HEK293 (cell line): ENCODE results near the gene ZNF618.

Experiments
- CTCF ChIA-PET: fragments of 350-600 bp; formaldehyde crosslinking; extraction: SDS; loops from one replicate; lab custom pipeline; 2021; ENCODE audit warnings: antibody characterized with exemption; lab: Yijun Ruan, JAX
- POLR2A ChIA-PET: fragments of 300-600 bp; formaldehyde crosslinking; extraction: SDS; loops from one replicate; lab custom pipeline; 2020; ENCODE audit warnings: antibody characterized with exemption, inconsistent platforms; lab: Yijun Ruan, JAX
- H3K27ac ChIP-seq: fragments of 200-500 bp; sonication (Bioruptor generic); 2 replicates; pipeline ENCODE4 v1.5.1; 2014; ENCODE audit warnings: low read depth, low read length, control low read depth, inconsistent platforms; ENCODE audit errors: extremely low read depth
- H3K36me3 ChIP-seq, 2 experiments: fragments of 200-500 bp in 1 of 2; sonication (Bioruptor generic) in 1 of 2; 1 replicate in 1 of 2; 2 replicates in 1 of 2; pipeline ENCODE4 v1.5.1; 2014 to 2017; ENCODE audit warnings: inconsistent platforms in 2 of 2, low read length in 2 of 2; ENCODE audit not compliant: control insufficient read depth in 2 of 2, insufficient read depth in 1 of 2
- H3K4me1 ChIP-seq: fragments of 200-500 bp; sonication (Bioruptor generic); 2 replicates; pipeline ENCODE4 v1.5.1; 2014; ENCODE audit warnings: mild to moderate bottlenecking, low read length, inconsistent platforms; ENCODE audit not compliant: control insufficient read depth, insufficient read depth
- H3K4me3 ChIP-seq: 2 replicates; pipeline ENCODE4 v1.5.1; 2011; ENCODE audit warnings: low read depth, mild to moderate bottlenecking, control low read depth, low read length, moderate library complexity
- H3K9me3 ChIP-seq: fragments of 200-500 bp; sonication (Bioruptor generic); 2 replicates; pipeline ENCODE4 v1.5.1; 2014; ENCODE audit warnings: low read depth, low read length, inconsistent platforms; ENCODE audit not compliant: control insufficient read depth, insufficient read depth
- GLI2 ChIP-seq: fragments of 450-650 bp; formaldehyde crosslinking; IDR thresholded peaks from 2 replicates; pipeline ENCODE4; 2017; ENCODE audit warnings: missing biosample characterization, missing genetic modification characterization, low read depth, borderline replicate concordance
- KLF8 ChIP-seq: fragments of 450-650 bp; formaldehyde crosslinking; IDR thresholded peaks from 2 replicates; pipeline ENCODE4 v1.5.1; 2016; ENCODE audit warnings: missing biosample characterization, missing genetic modification characterization
- OSR2 ChIP-seq: fragments of 450-650 bp; formaldehyde crosslinking; IDR thresholded peaks from 2 replicates; pipeline ENCODE4 v1.5.1; 2016; ENCODE audit warnings: missing biosample characterization, missing genetic modification characterization
- ZBTB1 ChIP-seq: fragments of 450-650 bp; formaldehyde crosslinking; IDR thresholded peaks from 2 replicates; pipeline ENCODE4 v1.5.1; 2016; ENCODE audit warnings: missing biosample characterization, missing genetic modification characterization
- ZBTB17 ChIP-seq: fragments of 450-650 bp; formaldehyde crosslinking; IDR thresholded peaks from 2 replicates; pipeline ENCODE4 v1.5.1; 2016; ENCODE audit warnings: missing biosample characterization, missing genetic modification characterization
- ZIC2 ChIP-seq: fragments of 450-650 bp; formaldehyde crosslinking; IDR thresholded peaks from 2 replicates; pipeline ENCODE4 v1.5.1; 2016; ENCODE audit warnings: missing biosample characterization, missing genetic modification characterization
- ZNF202 ChIP-seq: fragments of 450-650 bp; formaldehyde crosslinking; IDR thresholded peaks from 2 replicates; pipeline ENCODE4 v1.5.1; 2016; ENCODE audit warnings: missing biosample characterization, missing genetic modification characterization, borderline replicate concordance
- ZNF223 ChIP-seq: fragments of 450-650 bp; formaldehyde crosslinking; IDR thresholded peaks from 2 replicates; pipeline ENCODE4 v1.5.1; 2016; ENCODE audit warnings: missing biosample characterization, missing genetic modification characterization
- ZNF302 ChIP-seq: fragments of 450-650 bp; formaldehyde crosslinking; IDR thresholded peaks from 2 replicates; pipeline ENCODE4 v1.5.1; 2016; ENCODE audit warnings: missing biosample characterization, missing genetic modification characterization, low read depth
- ZNF391 ChIP-seq: fragments of 450-650 bp; formaldehyde crosslinking; IDR thresholded peaks from 2 replicates; pipeline ENCODE4 v1.5.1; 2016; ENCODE audit warnings: low read depth, missing biosample characterization, missing genetic modification characterization, borderline replicate concordance
- ZNF426 ChIP-seq: fragments of 450-650 bp; formaldehyde crosslinking; IDR thresholded peaks from 2 replicates; pipeline ENCODE4 v1.5.1; 2017; ENCODE audit warnings: missing biosample characterization, missing genetic modification characterization, mild to moderate bottlenecking, inconsistent platforms, moderate library complexity
- ZNF629 ChIP-seq: fragments of 450-650 bp; formaldehyde crosslinking; IDR thresholded peaks from 2 replicates; pipeline ENCODE4 v1.5.1; 2017; ENCODE audit warnings: missing biosample characterization, missing genetic modification characterization
- ZNF785 ChIP-seq: fragments of 450-650 bp; formaldehyde crosslinking; IDR thresholded peaks from 2 replicates; pipeline ENCODE4 v1.5.1; 2016; ENCODE audit warnings: missing biosample characterization, missing genetic modification characterization
- ZNF792 ChIP-seq: fragments of 450-650 bp; formaldehyde crosslinking; IDR thresholded peaks from 2 replicates; pipeline ENCODE4 v1.5.1; 2016; ENCODE audit warnings: missing biosample characterization, missing genetic modification characterization
- TF ChIP-seq, protein P1 (sequence below): fragments of 450-650 bp; formaldehyde crosslinking; IDR thresholded peaks from 2 replicates; pipeline ENCODE4 v1.5.1; 2016; ENCODE audit warnings: missing biosample characterization, missing genetic modification characterization
- TF ChIP-seq, protein P2 (sequence below): fragments of 450-650 bp; formaldehyde crosslinking; IDR thresholded peaks from 2 replicates; pipeline ENCODE4 v1.5.1; 2016; ENCODE audit warnings: missing biosample characterization, missing genetic modification characterization
- TF ChIP-seq, protein P3 (sequence below): fragments of 450-650 bp; formaldehyde crosslinking; IDR thresholded peaks from 2 replicates; pipeline ENCODE4 v1.5.1; 2017; ENCODE audit warnings: missing biosample characterization, missing genetic modification characterization
- TF ChIP-seq, protein P4 (sequence below): fragments of 450-650 bp; formaldehyde crosslinking; IDR thresholded peaks from 2 replicates; pipeline ENCODE4 v1.5.1; 2017; ENCODE audit warnings: missing biosample characterization, missing genetic modification characterization
- TF ChIP-seq, protein P5 (sequence below): fragments of 450-650 bp; formaldehyde crosslinking; IDR thresholded peaks from 2 replicates; pipeline ENCODE4; 2016; ENCODE audit warnings: missing biosample characterization, missing genetic modification characterization
- TF ChIP-seq, protein P6 (sequence below): fragments of 450-650 bp; formaldehyde crosslinking; IDR thresholded peaks from 2 replicates; pipeline ENCODE4 v1.5.1; 2016; ENCODE audit warnings: missing biosample characterization, missing genetic modification characterization

Gene ZNF618

DNA sequence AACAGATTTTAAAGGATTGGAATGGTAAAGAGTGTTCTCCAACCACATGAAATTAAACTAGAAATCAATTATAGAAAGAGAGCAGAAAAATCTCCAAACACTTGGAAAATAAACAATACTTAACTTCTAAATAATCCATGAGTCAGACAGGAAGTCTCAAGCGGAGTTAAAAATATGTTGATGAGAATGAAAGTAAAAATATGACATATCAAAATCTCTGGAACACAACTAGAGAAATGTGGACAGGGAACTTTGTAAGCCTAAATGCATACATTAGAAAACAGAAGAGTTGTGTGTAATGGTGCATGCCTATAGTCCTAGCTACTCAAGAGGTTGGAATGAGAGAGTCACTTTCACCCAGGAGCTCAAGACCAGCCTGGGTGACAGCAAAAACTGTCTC is 47.9 kb upstream of the ZNF618 start:
- ChIA-PET CTCF (interaction anchor here (0.7 to 1.3 kb wide), 3 partner anchors 13 to 135 kb away, joined by 3 read pairs; no protein-coding TSS in a partner anchor), POLR2A (no interaction called here)
- Histone ChIP-seq H3K36me3 (no peaks in the 10 kb centered on the region), H3K4me1 (no peaks in the 10 kb centered on the region), H3K9me3 (no peaks in the 10 kb centered on the region), H3K27ac (no peak overlapping the region), H3K4me3 (no peak overlapping the region)
- TF ChIP-seq, protein P1, sequence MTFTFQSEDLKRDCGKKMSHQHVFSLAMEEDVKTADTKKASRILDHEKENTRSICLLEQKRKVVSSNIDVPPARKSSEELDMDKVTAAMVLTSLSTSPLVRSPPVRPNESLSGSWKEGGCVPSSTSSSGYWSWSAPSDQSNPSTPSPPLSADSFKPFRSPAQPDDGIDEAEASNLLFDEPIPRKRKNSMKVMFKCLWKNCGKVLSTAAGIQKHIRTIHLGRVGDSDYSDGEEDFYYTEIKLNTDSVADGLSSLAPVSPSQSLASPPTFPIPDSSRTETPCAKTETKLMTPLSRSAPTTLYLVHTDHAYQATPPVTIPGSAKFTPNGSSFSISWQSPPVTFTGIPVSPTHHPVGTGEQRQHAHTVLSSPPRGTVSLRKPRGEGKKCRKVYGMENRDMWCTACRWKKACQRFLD, result no peak
- TF ChIP-seq, protein P2, sequence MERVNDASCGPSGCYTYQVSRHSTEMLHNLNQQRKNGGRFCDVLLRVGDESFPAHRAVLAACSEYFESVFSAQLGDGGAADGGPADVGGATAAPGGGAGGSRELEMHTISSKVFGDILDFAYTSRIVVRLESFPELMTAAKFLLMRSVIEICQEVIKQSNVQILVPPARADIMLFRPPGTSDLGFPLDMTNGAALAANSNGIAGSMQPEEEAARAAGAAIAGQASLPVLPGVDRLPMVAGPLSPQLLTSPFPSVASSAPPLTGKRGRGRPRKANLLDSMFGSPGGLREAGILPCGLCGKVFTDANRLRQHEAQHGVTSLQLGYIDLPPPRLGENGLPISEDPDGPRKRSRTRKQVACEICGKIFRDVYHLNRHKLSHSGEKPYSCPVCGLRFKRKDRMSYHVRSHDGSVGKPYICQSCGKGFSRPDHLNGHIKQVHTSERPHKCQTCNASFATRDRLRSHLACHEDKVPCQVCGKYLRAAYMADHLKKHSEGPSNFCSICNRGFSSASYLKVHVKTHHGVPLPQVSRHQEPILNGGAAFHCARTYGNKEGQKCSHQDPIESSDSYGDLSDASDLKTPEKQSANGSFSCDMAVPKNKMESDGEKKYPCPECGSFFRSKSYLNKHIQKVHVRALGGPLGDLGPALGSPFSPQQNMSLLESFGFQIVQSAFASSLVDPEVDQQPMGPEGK (tag by site-specific recombination), result no peak
- TF ChIP-seq OSR2 (tag by site-specific recombination) (no peak), KLF8 (tag by site-specific recombination) (no peak), GLI2 (tag by site-specific recombination) (no peak), ZNF785 (tag by site-specific recombination) (no peak), ZNF391 (tag by site-specific recombination) (no peak), ZNF426 (tag by site-specific recombination) (no peak), ZBTB1 (tag by site-specific recombination) (no peak), ZNF629 (no peak), ZNF302 (tag by site-specific recombination) (no peak), ZNF202 (tag by site-specific recombination) (no peak), ZNF223 (tag by site-specific recombination) (no peak), ZBTB17 (no peak), ZNF792 (tag by site-specific recombination) (no peak), ZIC2 (tag by site-specific recombination) (no peak)
- TF ChIP-seq, protein P3, sequence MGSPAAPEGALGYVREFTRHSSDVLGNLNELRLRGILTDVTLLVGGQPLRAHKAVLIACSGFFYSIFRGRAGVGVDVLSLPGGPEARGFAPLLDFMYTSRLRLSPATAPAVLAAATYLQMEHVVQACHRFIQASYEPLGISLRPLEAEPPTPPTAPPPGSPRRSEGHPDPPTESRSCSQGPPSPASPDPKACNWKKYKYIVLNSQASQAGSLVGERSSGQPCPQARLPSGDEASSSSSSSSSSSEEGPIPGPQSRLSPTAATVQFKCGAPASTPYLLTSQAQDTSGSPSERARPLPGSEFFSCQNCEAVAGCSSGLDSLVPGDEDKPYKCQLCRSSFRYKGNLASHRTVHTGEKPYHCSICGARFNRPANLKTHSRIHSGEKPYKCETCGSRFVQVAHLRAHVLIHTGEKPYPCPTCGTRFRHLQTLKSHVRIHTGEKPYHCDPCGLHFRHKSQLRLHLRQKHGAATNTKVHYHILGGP (tag by site-specific recombination), result no peak
- TF ChIP-seq, protein P4, sequence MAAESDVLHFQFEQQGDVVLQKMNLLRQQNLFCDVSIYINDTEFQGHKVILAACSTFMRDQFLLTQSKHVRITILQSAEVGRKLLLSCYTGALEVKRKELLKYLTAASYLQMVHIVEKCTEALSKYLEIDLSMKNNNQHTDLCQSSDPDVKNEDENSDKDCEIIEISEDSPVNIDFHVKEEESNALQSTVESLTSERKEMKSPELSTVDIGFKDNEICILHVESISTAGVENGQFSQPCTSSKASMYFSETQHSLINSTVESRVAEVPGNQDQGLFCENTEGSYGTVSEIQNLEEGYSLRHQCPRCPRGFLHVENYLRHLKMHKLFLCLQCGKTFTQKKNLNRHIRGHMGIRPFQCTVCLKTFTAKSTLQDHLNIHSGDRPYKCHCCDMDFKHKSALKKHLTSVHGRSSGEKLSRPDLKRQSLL (tag by site-specific recombination), result no peak
- TF ChIP-seq, protein P5, sequence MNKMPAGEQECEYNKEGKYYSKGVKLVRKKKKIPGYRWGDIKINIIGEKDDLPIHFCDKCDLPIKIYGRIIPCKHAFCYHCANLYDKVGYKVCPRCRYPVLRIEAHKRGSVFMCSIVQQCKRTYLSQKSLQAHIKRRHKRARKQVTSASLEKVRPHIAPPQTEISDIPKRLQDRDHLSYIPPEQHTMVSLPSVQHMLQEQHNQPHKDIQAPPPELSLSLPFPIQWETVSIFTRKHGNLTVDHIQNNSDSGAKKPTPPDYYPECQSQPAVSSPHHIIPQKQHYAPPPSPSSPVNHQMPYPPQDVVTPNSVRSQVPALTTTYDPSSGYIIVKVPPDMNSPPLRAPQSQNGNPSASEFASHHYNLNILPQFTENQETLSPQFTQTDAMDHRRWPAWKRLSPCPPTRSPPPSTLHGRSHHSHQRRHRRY (tag by site-specific recombination), result no peak
- TF ChIP-seq, protein P6, sequence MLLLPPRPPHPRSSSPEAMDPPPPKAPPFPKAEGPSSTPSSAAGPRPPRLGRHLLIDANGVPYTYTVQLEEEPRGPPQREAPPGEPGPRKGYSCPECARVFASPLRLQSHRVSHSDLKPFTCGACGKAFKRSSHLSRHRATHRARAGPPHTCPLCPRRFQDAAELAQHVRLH, result no peak
